Measurements from ENCODE around the gene ROBO3. TPM values are rescaled to one million over a fixed set of nuclear protein-coding genes. Genes with fewer than 3 reads are reported as not detected.

ROBO3 gene
- total RNA-seq, 1 experiment from 2014 or later = 30.7 TPM

DNA sequence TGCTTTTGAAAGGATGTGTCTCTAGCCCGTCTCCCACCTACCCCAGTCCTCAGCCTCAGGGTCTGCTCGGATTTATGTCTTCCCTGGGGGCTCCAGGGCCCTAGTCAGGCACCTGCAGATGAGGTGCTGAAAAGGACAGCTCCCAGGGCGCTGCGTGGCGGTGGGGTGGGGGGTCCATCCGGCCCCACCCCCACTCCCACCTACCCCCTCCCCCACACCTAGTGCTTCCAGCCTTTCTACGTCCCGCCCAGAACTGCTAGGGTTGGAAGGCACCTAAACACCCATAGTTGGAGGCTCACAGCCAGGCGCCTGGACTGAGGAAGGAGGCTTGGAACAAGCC is 1.4 kb upstream of the ROBO3 start:
- Histone ChIP-seq H3K36me3 (ENCODE audit: control insufficient read depth in 1 of 2, insufficient read depth in 2 of 2, low read length in 2 of 2) (no peaks in the 10 kb centered on the region), H4K20me1 (ENCODE audit: insufficient read depth) (no peaks in the 10 kb centered on the region), H3K9ac (ENCODE audit: low read length) (no peak overlapping the region), H3K9me2 (ENCODE audit: insufficient read depth) (no peaks in the 10 kb centered on the region), H2AFZ (ENCODE audit: low read depth, low read length, poor library complexity, severe bottlenecking) (no peak overlapping the region), H3K27ac (ENCODE audit: low read depth, low read length) (no peak overlapping the region), H3K9me3 (ENCODE audit: control insufficient read depth in 1 of 2, insufficient read depth in 1 of 2, low read depth in 1 of 2, low read length in 2 of 2) (no peaks in the 10 kb centered on the region), H3K4me3 (replicated peaks in 1 of 2; ENCODE audit: low read depth in 1 of 2, low read length in 2 of 2) (no peak overlapping the region), H3K4me1 (ENCODE audit: control insufficient read depth in 1 of 2, insufficient read depth in 2 of 2, low read length in 2 of 2) (peaks cover 4 to 9% of the 10 kb centered on the region in 2 experiments; a peak in 2 of 4 replicates), H3K79me2 (ENCODE audit: insufficient read depth, low read length) (no peaks in the 10 kb centered on the region), H3K27me3 (ENCODE audit: insufficient read depth, low read length) (peaks cover 31% of the 10 kb centered on the region; the same call in 1 of the 2 replicates), H3K4me2 (ENCODE audit: low read length) (peak overlapping the region; percentile 62)
- ChIA-PET CTCF (no interaction called here), POLR2A (interaction anchor here (0.5 kb wide), 1 partner anchor 13 kb away, joined by 3 read pairs; no protein-coding TSS in a partner anchor), RAD21 (ENCODE audit: low non-redundant PET in 1 of 2, low total read pairs in 2 of 2, uncharacterized antibody in 2 of 2, unreplicated experiment in 2 of 2) (no interaction called here)
- no peak for ATAC-seq
- TF ChIP-seq, protein P1, sequence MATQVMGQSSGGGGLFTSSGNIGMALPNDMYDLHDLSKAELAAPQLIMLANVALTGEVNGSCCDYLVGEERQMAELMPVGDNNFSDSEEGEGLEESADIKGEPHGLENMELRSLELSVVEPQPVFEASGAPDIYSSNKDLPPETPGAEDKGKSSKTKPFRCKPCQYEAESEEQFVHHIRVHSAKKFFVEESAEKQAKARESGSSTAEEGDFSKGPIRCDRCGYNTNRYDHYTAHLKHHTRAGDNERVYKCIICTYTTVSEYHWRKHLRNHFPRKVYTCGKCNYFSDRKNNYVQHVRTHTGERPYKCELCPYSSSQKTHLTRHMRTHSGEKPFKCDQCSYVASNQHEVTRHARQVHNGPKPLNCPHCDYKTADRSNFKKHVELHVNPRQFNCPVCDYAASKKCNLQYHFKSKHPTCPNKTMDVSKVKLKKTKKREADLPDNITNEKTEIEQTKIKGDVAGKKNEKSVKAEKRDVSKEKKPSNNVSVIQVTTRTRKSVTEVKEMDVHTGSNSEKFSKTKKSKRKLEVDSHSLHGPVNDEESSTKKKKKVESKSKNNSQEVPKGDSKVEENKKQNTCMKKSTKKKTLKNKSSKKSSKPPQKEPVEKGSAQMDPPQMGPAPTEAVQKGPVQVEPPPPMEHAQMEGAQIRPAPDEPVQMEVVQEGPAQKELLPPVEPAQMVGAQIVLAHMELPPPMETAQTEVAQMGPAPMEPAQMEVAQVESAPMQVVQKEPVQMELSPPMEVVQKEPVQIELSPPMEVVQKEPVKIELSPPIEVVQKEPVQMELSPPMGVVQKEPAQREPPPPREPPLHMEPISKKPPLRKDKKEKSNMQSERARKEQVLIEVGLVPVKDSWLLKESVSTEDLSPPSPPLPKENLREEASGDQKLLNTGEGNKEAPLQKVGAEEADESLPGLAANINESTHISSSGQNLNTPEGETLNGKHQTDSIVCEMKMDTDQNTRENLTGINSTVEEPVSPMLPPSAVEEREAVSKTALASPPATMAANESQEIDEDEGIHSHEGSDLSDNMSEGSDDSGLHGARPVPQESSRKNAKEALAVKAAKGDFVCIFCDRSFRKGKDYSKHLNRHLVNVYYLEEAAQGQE (IDR thresholded peaks at IDR 0.05; ENCODE audit: low read depth) = peak; percentile 54; the same call in 1 of the 2 replicates
- no peak for TF ChIP-seq JUND (IDR thresholded peaks at IDR 0.05)
- no peak for DNase-seq (ENCODE audit: low read depth, low spot score)
- no TSS peak for BruUV-seq (replicated peaks)
- intact Hi-C loops (cut with micrococcal nuclease) = loop anchor here (10.0 kb wide), 1 partner anchor 449 kb away; no protein-coding TSS in a partner anchor

DNA sequence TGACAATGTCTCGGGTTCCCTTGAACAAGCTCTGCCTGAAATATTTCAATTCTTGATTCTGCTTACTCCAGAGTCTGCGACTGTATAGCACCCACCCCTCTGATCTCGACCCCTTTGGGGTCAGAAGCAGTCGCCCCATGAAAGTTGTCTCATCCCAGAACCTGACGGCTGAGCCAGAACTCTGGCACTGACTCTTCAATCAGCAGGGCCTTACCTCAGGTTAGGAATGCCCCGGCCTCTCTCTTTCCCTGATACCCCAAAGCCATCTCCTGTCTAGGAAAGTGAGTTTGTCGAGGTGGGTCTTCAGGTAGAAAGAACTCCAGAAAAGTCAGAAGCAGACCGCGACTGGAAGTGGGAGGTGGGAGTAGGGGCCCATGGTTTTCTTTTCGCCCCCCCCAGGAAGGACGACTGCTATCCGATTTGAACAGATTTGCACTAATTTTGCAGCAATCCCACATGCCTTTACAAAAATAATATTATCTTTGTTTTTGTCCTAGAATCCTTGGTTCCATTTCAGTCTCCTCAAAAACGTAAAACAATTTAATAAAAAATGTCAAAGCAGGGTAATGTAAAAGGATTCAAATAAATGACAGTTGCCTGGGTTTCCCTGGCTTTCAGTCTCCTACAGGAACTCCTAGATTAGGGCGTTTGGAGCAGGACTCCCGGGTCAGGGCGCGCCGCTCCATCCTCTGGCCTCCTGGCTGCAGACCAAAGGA is 898 bp upstream of the ROBO3 start:
- Histone ChIP-seq H3K9ac (ENCODE audit: low read length) (no peak overlapping the region), H3K4me2 (ENCODE audit: low read length) (no peak overlapping the region), H4K20me1 (ENCODE audit: insufficient read depth) (no peaks in the 10 kb centered on the region), H3K36me3 (ENCODE audit: control insufficient read depth in 1 of 2, insufficient read depth in 2 of 2, low read length in 2 of 2) (no peaks in the 10 kb centered on the region), H3K9me2 (ENCODE audit: insufficient read depth) (no peaks in the 10 kb centered on the region), H3K4me1 (ENCODE audit: control insufficient read depth in 1 of 2, insufficient read depth in 2 of 2, low read length in 2 of 2) (peaks cover 4 to 9% of the 10 kb centered on the region in 2 experiments; a peak in 2 of 4 replicates), H2AFZ (ENCODE audit: low read depth, low read length, poor library complexity, severe bottlenecking) (no peak overlapping the region), H3K9me3 (ENCODE audit: control insufficient read depth in 1 of 2, insufficient read depth in 1 of 2, low read depth in 1 of 2, low read length in 2 of 2) (no peaks in the 10 kb centered on the region), H3K79me2 (ENCODE audit: insufficient read depth, low read length) (no peaks in the 10 kb centered on the region), H3K27ac (ENCODE audit: low read depth, low read length) (no peak overlapping the region), H3K4me3 (replicated peaks in 1 of 2; ENCODE audit: low read depth in 1 of 2, low read length in 2 of 2) (no peak overlapping the region), H3K27me3 (ENCODE audit: insufficient read depth, low read length) (peaks cover 31% of the 10 kb centered on the region; the same call in 1 of the 2 replicates)
- no peak for ATAC-seq
- DNase-seq (ENCODE audit: low read depth, low spot score) = no peak
- TF ChIP-seq ZFX (IDR thresholded peaks at IDR 0.05) (no peak), JUND (IDR thresholded peaks at IDR 0.05) (no peak)
- TF ChIP-seq, protein P2, sequence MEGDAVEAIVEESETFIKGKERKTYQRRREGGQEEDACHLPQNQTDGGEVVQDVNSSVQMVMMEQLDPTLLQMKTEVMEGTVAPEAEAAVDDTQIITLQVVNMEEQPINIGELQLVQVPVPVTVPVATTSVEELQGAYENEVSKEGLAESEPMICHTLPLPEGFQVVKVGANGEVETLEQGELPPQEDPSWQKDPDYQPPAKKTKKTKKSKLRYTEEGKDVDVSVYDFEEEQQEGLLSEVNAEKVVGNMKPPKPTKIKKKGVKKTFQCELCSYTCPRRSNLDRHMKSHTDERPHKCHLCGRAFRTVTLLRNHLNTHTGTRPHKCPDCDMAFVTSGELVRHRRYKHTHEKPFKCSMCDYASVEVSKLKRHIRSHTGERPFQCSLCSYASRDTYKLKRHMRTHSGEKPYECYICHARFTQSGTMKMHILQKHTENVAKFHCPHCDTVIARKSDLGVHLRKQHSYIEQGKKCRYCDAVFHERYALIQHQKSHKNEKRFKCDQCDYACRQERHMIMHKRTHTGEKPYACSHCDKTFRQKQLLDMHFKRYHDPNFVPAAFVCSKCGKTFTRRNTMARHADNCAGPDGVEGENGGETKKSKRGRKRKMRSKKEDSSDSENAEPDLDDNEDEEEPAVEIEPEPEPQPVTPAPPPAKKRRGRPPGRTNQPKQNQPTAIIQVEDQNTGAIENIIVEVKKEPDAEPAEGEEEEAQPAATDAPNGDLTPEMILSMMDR (IDR thresholded peaks at IDR 0.05 in 2 of 3, conservative IDR thresholded peaks at IDR 0.05 in 1 of 3; ENCODE audit: borderline replicate concordance in 1 of 3, insufficient read depth in 1 of 3, low read depth in 2 of 3, low read length in 2 of 3) = no peak
- intact Hi-C loops (cut with micrococcal nuclease) = loop anchor here (10.0 kb wide), 1 partner anchor 450 kb away; no protein-coding TSS in a partner anchor
- ChIA-PET CTCF (no interaction called here), RAD21 (ENCODE audit: low non-redundant PET in 1 of 2, low total read pairs in 2 of 2, uncharacterized antibody in 2 of 2, unreplicated experiment in 2 of 2) (no interaction called here), POLR2A (interaction anchor here (0.5 kb wide), 1 partner anchor 12 kb away, joined by 3 read pairs; no protein-coding TSS in a partner anchor)
- BruUV-seq (replicated peaks) = no TSS peak
